ENCODE results near the gene C1QL1. TPM values are rescaled to one million over a fixed set of nuclear protein-coding genes. Genes with fewer than 3 reads are reported as not detected.

Gene C1QL1
- total RNA-seq, 4 donors from 2014 or later = not detected

- TF ChIP-seq CTCF (IDR thresholded peaks at IDR 0.05; ENCODE audit: low read depth) = no peak
Measured at GRCh38 chr17:44977814-44978550, 9.9 kb upstream of the C1QL1 start.

DNA sequence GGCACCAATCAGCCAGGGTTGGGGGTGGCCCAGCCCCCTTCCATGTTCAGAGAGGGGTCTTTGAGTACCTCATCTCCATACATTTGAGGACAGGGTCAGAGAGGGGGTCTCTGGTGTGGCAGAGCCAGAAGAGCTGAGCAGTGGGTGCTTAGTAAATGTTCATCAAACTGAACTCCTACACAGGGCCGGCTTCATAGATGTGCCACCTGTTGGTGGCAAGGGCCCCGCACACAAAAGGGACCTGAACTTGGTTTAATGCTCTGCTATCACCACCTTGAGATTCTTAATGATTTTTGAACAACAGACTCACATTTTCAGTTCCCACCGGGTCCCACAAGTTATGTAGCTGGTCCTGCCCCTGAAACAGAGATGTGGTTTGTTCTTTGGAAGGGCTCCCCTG, 9.0 kb upstream of the C1QL1 start:
- no peak for TF ChIP-seq CTCF (IDR thresholded peaks at IDR 0.05; ENCODE audit: low read depth)

- no peak for TF ChIP-seq CTCF (IDR thresholded peaks at IDR 0.05; ENCODE audit: low read depth)
Measured at GRCh38 chr17:44976206-44976605, 8.1 kb upstream of the C1QL1 start.

- TF ChIP-seq CTCF (IDR thresholded peaks at IDR 0.05; ENCODE audit: low read depth) = no peak
Measured at GRCh38 chr17:44972953-44973352, 4.8 kb upstream of the C1QL1 start.

DNA sequence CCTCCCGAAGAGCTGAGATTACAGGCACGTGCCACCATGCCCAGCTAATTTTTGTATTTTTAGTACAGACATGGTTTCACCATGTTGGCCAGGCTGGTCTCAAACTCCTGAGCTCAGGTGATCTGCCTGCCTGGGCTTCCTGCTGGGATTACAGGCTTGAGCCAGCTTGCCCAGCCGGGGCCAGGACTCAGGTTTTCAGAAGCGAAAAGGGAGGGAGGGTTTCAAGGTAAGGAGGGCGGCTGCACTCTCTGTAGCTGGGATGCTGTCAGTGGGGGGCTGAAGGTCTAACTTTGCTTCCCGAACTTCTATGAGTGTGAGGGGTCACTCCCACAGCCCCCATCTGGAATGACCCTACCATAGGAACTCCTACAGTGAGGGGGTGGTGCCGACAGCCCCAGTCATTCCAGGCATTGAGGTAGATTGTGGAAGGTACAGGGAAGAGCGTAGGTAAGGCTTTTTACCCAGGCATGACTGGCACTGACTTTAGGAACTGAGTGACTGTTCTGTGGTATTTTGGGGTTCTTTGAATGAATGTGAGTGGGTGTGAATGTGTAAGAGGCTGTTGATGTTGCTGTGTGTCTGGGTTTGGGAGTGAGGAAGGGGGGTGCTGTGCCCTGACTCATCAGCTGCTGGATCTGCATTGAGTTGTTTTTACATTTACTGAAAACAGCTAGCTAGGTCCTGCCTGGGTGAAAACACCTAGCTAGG, 3.8 kb upstream of the C1QL1 start:
- no peak for TF ChIP-seq CTCF (IDR thresholded peaks at IDR 0.05; ENCODE audit: low read depth)

DNA sequence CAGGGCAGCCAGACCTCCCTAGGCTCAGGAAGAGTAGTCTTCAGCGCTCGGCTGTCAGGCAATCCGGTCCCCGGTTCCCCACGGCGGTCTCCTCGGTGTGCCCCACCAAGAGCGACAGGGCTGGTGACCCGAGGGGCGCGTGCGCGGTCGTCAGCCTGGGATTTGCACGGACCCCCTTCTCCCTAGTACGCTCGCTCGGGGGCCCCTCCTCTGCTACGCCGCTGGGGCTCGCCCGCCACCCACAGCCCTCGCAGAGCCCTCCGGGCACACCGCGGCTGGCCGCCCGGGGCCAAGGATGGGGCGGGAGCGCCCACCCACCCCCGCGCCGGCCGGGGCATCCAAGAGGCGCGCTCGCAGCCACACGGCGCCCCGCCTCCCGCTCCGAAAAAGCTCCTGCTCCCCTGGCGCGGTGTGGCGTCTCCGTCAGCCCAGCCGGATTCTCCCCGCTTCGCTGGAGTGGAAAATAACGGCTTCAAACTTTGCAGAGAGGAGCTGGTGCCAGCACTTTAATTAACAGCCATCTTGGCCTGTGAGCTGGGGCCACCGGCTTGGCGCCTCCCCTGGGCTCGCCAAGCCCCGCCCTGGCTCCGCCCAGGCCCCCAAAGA, 2.1 kb upstream of the C1QL1 start:
- no peak for TF ChIP-seq CTCF (IDR thresholded peaks at IDR 0.05; ENCODE audit: low read depth)

GRCh38 chr17:44969144-44969780, 1.2 kb upstream of the C1QL1 start:
- TF ChIP-seq CTCF (IDR thresholded peaks at IDR 0.05; ENCODE audit: low read depth) = no peak

Measured in subcutaneous adipose tissue (tissue), 4 donors.